NCI-H510A (cell line): Measurements from ENCODE around the gene RARRES2.
A peak's percentile ranks its signal among the peaks of the same experiment; 100 is the strongest.

Source experiments
- DNase-seq: peaks from one replicate; lab custom pipeline; 2025; lab: John Stamatoyannopoulos, UW

RARRES2 gene

GRCh38 chr7:150361807-150362621, 20.6 kb upstream of the RARRES2 start:
- no peak for DNase-seq

GRCh38 chr7:150361402-150361801, 20.0 kb upstream of the RARRES2 start:
- no peak for DNase-seq

DNA sequence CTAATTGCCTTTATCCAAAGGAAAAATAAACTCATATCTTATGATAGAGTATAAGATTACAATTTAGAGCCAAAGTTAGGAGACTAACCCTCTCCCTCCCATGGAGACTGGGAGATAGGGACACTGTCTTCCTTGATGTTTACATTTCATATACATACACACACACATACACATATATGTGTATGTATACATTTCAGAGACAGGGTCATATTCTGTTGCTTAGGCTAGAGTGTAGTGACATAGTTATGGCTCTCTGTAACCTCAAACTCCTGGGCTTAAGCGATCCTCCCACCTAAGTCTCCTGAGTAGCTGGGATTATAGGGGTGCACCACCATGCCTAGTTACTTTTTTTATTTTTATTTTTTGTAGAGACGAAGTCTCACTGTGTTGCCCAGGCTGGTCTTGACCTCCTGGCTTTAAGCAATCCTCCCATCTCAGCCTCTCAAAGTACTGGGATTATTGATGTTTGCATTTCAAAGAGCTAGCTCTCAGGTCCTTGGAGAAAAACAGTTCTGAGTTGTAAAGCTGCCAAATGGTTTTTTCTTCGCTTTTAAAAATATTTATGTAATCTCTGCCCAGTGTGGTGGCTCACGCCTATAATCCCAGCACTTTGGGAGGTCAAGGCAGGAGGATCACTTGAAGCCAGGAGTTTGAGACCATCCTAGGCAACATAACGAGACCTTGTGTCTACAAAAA, 19.1 kb upstream of the RARRES2 start:
- no peak for DNase-seq

DNA sequence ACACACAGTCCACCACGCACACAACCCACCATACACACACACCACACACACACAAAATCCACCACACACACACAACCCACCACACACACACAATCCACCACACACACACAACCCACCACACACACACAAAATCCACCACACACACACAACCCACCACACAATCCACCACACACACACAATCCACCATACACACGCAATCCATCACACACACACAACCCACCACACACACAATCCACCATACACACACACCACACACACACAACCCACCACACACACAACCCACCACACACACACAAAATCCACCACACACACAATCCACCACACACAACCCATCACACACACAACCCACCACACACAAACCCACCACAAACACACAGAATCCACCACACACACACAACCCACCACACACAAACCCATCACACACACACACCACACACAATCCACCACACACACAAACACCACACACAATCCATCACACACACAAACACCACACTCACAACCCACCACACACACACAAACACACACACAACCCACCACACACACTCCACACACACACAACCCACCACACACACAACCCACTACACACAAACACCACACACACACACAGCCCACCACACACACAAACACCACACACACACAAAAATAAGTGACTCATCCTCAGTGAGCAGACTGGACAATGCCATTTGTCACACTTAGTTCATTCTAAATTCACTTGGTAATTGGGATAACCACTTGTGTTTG, 18.4 kb upstream of the RARRES2 start:
- no peak for DNase-seq

GRCh38 chr7:150358988-150359621, 17.7 kb upstream of the RARRES2 start:
- DNase-seq: no peak

GRCh38 chr7:150358433-150358832, 17.0 kb upstream of the RARRES2 start:
- no peak for DNase-seq

GRCh38 chr7:150357771-150358427, 16.5 kb upstream of the RARRES2 start:
- no peak for DNase-seq

GRCh38 chr7:150357270-150357669, 15.8 kb upstream of the RARRES2 start:
- peak; percentile 20 for DNase-seq

DNA sequence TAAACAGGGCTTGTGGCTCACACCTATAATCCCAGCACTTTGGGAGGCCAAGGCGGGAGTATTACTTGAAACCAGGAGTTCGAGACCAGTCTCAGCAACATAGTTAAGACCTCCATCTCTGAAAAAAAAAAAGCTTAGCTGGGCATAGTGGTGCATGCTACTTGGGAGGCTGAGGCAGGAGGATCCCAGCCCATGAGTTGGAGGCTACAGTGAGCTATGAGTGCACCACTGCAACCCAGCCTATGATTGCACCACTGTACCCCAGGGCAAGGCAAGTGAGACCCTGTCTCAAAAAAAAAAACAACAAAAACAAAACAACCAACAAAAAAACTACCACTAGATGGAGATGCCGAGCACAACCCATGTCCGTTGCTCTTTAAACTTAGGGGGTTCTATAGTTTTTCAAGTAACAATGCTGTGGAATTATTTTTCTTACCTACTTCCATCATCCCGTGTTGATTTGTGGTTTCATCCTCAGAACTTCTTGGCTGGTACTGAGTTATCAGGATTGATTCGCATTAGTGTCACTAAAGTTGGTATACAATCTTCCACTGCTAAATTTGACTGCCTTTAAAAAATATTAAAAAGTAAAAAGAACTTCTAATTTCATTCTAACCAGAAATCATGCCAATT, 15.0 kb upstream of the RARRES2 start:
- no peak for DNase-seq

DNA sequence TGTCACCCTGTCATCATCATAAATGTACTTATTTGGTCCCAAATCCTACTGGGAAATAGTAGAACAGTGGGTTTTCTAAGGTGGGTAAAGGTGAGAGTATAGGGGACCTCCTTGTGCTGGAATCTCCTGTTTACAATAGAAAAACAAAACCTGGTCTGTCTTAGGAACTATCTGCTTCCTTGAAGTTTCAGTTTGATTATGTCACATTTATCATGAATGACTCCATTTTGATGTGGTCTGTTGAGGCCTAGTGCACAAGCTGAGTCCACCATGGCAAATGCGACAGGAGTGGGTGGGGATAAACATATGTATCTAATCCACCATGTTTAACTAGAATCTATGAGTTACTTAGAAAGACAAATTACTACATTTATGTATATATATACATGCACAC, 14.2 kb upstream of the RARRES2 start:
- DNase-seq: no peak

- no peak for DNase-seq
Observed at GRCh38 chr7:150351587-150352194, 10.3 kb upstream of the RARRES2 start.

GRCh38 chr7:150346922-150347321, 5.5 kb upstream of the RARRES2 start:
- DNase-seq: no peak

- no peak for DNase-seq
Observed at GRCh38 chr7:150345012-150345411, 3.6 kb upstream of the RARRES2 start.

DNA sequence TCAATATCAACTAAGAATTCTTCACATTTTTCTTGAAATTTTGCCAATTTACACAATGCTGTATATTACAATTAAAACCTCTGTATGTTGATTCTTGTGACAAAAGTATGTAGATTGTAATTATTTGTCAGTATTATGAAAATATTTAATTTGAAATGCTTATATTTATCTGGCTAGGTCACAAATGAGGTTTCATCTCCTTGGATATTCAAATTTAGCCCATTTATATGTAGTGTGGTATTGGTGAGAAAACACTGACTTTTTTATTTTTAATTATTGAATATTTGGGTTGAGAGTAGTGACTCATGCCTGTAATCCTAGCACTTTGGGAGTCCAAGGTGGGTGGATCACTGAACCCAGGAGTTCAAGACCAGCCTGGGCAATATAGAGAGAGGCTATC, 2.9 kb upstream of the RARRES2 start:
- no peak for DNase-seq

DNA sequence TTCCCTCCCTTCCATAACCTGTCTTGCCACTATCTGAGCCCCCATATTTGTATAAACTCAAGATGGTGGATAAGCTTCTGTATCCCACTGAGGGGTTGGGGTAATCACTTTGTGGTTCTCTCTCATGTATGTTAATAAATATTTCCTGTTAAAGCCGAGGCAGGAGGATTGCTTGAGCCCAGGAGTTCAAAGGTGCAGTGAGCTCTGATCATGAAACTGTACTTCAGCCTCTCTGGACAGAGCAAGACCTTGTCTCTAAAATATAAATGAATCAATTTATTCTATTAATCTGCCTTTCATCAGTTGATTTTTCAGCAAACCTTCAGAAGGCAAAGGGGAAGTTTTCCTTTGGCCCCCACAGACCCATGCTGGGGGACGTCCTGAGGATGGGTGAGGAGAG, 1.8 kb upstream of the RARRES2 start:
- DNase-seq: no peak

GRCh38 chr7:150342121-150342408, 636 bp upstream of the RARRES2 start:
- no peak for DNase-seq

GRCh38 chr7:150340875-150341262, 560 bp downstream of the RARRES2 start:
- no peak for DNase-seq

DNA sequence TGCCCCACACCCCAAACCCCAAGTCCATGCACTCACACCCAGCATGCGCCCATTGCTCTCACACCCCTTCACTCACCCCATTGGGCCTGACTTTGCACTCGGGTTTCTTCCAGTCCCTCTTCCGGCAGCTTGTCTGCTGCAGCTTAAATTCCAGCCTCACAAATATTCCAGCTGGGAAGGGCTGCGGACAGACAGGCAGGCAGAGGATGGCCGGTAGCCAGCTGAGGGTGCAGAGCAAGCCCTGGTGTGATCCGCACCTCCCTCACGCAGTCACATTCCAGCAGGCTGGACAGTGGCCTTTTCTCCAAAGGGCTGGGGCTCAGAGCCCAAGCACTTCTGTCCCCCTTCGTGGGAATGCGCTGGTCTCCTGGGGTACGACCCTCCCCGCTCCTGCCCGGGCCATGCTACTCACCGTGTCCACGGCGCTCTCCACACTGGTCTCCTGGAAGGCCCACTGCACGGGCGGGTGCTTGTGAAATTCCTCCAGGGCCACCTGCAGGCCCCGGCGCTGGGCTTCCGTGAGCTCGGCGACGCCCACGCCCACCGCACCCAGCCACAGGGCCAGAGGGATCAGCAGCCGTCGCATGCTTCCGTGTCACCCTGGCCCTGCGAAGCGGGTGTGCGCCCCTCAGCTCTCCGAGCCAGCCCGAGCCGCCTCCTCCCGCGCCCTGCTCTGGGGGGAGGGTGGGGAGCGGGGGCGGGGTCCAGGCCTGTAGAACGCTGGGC, 1.2 kb downstream of the RARRES2 start:
- no peak for DNase-seq

GRCh38 chr7:150339409-150339809, 2.0 kb downstream of the RARRES2 start:
- no peak for DNase-seq

DNA sequence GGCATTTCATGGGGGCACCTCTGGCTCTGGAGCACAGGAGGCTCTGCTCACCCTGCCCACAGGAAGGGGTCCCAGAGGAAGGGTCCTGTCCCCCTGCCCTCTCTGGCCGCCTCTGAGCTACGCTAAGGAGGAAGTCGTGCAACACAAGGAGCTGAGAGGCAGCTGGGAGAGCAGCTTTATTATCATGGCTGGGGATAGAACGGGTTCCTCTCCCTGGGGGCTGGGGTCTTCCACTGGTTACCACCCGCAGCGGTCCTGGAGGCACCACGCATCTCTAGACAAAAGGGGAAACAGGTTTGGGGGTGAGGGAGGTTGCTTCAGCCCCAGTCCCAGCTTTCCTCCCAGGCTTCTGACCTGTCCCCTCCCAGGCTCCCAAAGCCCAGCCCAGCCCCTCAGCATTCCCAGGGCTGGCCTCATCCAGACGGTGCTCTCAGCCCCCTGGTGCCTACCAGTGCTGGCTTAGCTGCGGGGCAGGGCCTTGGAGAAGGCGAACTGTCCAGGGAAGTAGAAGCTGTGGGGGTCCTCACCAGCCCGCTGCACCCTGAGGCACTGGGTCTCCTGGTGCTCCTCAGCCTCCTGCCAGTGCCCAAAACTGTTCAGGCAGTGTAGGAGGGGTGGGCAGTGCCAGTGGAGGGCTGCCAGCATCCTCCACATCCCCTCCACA, 3.1 kb downstream of the RARRES2 start:
- no peak for DNase-seq
